ENCODE measurements around the gene AFG3L2. TPM values are rescaled to one million over a fixed set of nuclear protein-coding genes. Genes with fewer than 3 reads are reported as not detected.

AFG3L2 gene
- total and polyA plus RNA-seq, 2 of the 8 experiments (the other 6 are each of a cell fraction or from before 2014, with no cell fraction given), result 29.7 to 84.8 TPM

GRCh38 chr18:12317664-12318333 is 59.2 kb downstream of the AFG3L2 start:
- ChIA-PET CTCF (ENCODE audit: partially characterized antibody) (interaction anchor here (0.6 to 11.7 kb wide), 8 partner anchors 10 to 106 kb away, joined by 3 to 96 read pairs (median 5); partner anchors contain the start of gene TUBB6), POLR2A (ENCODE audit: partially characterized antibody) (interaction anchor here (0.6 to 2.4 kb wide), 9 partner anchors 10 to 387 kb away, joined by 3 to 19 read pairs (median 3); partner anchors contain the start of gene TUBB6)
- H3K14ac ChIP-seq (ENCODE audit: insufficient read length), result no peak overlapping the region
- no peak overlapping the region for H2AK5ac ChIP-seq (ENCODE audit: low read depth, low read length)
- no peak overlapping the region for H3K4me3 ChIP-seq (ENCODE audit: extremely low read depth in 1 of 4, insufficient read depth in 2 of 4, low read depth in 3 of 4, low read length in 4 of 4)
- H4K20me1 ChIP-seq (replicated peaks in 1 of 2; ENCODE audit: control insufficient read depth in 1 of 2, insufficient read depth in 2 of 2, low read length in 2 of 2), result peaks cover 0 to 5% of the 10 kb centered on the region in 2 experiments
- H2BK20ac ChIP-seq (ENCODE audit: low read length), result no peak overlapping the region
- FAIRE-seq (no peak), DNase-seq (ENCODE audit: low read depth in 1 of 2, low spot score in 2 of 2) (no peak)
- H3K4me2 ChIP-seq (ENCODE audit: insufficient read depth in 1 of 2, low read depth in 2 of 2, low read length in 2 of 2), result no peak overlapping the region
- H3K79me1 ChIP-seq (ENCODE audit: low read depth, low read length), result peaks cover 2% of the 10 kb centered on the region; the same call in 1 of the 2 replicates
- no peak overlapping the region for H4K5ac ChIP-seq (ENCODE audit: insufficient read length, low read depth, low read length)
- H3K27ac ChIP-seq (ENCODE audit: low read depth, low read length), result no peak overlapping the region
- H3K56ac ChIP-seq (replicated peaks; ENCODE audit: insufficient read length, low read depth, low read length), result no peak overlapping the region
- no peaks in the 10 kb centered on the region for H3K27me3 ChIP-seq (replicated peaks in 1 of 4; ENCODE audit: control insufficient read depth in 3 of 4, extremely low read depth in 1 of 4, insufficient read depth in 3 of 4, low read length in 3 of 4)
- H3K4me1 ChIP-seq (replicated peaks in 1 of 4; ENCODE audit: control insufficient read depth in 3 of 4, insufficient read depth in 4 of 4, low read length in 3 of 4), result no peaks in the 10 kb centered on the region
- H3K4ac ChIP-seq (replicated peaks; ENCODE audit: insufficient read length, low read depth, low read length), result no peak overlapping the region
- H2BK12ac ChIP-seq (ENCODE audit: low read depth, low read length), result no peak overlapping the region
- no peak overlapping the region for H2BK120ac ChIP-seq (replicated peaks; ENCODE audit: low read depth, low read length)
- no peaks in the 10 kb centered on the region for H3K9me3 ChIP-seq (ENCODE audit: insufficient read depth in 2 of 2, low read depth in 1 of 2, low read length in 1 of 2)
- H2BK5ac ChIP-seq (ENCODE audit: low read depth, low read length), result no peak overlapping the region
- no peak overlapping the region for H3K18ac ChIP-seq (ENCODE audit: extremely low read depth, low read length)
- H2AFZ ChIP-seq (ENCODE audit: low read length), result no peak overlapping the region
- H3K36me3 ChIP-seq (ENCODE audit: control insufficient read depth in 2 of 4, insufficient read depth in 4 of 4, low read length in 3 of 4), result peaks cover 0 to 23% (median 0%) of the 10 kb centered on the region in 4 experiments; a peak in 2 of 8 replicates
- no peak overlapping the region for H4K91ac ChIP-seq (replicated peaks; ENCODE audit: insufficient read length, low read length)
- 88% methylated on average over 6 of the region's 6 CpGs; no CpG with 5 or more reads in 1 of the 2 experiments for WGBS, 2 experiments (ENCODE audit: extremely low coverage in 1 of 2, insufficient coverage in 1 of 2, insufficient read length in 1 of 2, insufficient replicate concordance in 2 of 2, low coverage in 1 of 2, low lambda C conversion rate in 2 of 2, missing lambda C conversion rate in 1 of 2)
- H3K23ac ChIP-seq (ENCODE audit: insufficient read length), result no peak overlapping the region
- H4K8ac ChIP-seq (ENCODE audit: extremely low read depth, insufficient read depth, low read length), result no peak overlapping the region
- no peak overlapping the region for H3K9ac ChIP-seq (replicated peaks in 1 of 4; ENCODE audit: extremely low read depth in 1 of 4, low read depth in 3 of 4, low read length in 3 of 4)
- H3K23me2 ChIP-seq (ENCODE audit: low read depth, low read length), result no peaks in the 10 kb centered on the region
- H3K79me2 ChIP-seq (ENCODE audit: control insufficient read depth in 1 of 2, insufficient read depth in 2 of 2, low read length in 2 of 2), result no peaks in the 10 kb centered on the region
- H2BK15ac ChIP-seq (ENCODE audit: low read length), result no peak overlapping the region
- no peak for TF ChIP-seq JUN (IDR thresholded peaks at IDR 0.05; ENCODE audit: low read depth, low read length)
- no peak for TF ChIP-seq BACH1 (IDR thresholded peaks at IDR 0.05; ENCODE audit: low read length)
- no peak for TF ChIP-seq SUZ12 (IDR thresholded peaks at IDR 0.05; ENCODE audit: low read length)
- TF ChIP-seq KDM4A (IDR thresholded peaks at IDR 0.05; ENCODE audit: low read depth, low read length, severe bottlenecking), result no peak
- TF ChIP-seq ATF2 (IDR thresholded peaks at IDR 0.05; ENCODE audit: low read length), result no peak
- TF ChIP-seq CBX5 (IDR thresholded peaks at IDR 0.05; ENCODE audit: low read depth, low read length), result no peak
- no peak for TF ChIP-seq USF2 (IDR thresholded peaks at IDR 0.05; ENCODE audit: low read length)
- TF ChIP-seq POLR2AphosphoS5 (IDR thresholded peaks at IDR 0.05; ENCODE audit: low read depth, low read length), result no peak
- TF ChIP-seq CREB1 (IDR thresholded peaks at IDR 0.05), result no peak
- no peak for TF ChIP-seq GABPA (IDR thresholded peaks at IDR 0.05; ENCODE audit: borderline replicate concordance, insufficient read depth, low read length)

All from H1 (cell line).